ENCODE results near the gene COA1. TPM values are rescaled to one million over a fixed set of nuclear protein-coding genes. Genes with fewer than 3 reads are reported as not detected.
A peak's percentile ranks its signal among the peaks of the same experiment; 100 is the strongest.
"Not testable (repeated sequence)": the region's sequence is repeated elsewhere in the genome, so short reads cannot be mapped to it uniquely, and the experiment has no call there.

Gene COA1
- total RNA-seq, 1 experiment from 2014 or later = 102 TPM

DNA sequence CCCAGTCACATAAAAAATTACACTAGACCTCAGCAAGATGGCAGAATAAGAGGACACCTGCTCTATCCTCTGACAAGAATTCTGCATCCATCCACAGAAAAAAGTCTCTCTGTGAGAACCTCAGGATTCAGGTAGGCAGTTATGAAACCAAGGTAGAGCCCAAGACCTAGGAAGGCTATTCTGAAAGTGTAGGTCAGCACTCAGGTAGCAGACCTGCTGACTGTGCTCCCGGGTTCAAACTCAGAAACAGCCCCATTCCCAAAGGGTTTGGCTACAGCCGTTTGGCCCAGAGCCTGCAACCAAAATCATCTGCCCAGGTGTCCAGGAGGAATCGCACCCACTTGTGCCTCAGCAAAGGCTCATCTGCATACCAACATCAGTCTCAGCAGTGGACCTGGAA is 37.7 kb downstream of the COA1 start:
- DNase-seq (ENCODE audit: low read depth) = no peak

DNA sequence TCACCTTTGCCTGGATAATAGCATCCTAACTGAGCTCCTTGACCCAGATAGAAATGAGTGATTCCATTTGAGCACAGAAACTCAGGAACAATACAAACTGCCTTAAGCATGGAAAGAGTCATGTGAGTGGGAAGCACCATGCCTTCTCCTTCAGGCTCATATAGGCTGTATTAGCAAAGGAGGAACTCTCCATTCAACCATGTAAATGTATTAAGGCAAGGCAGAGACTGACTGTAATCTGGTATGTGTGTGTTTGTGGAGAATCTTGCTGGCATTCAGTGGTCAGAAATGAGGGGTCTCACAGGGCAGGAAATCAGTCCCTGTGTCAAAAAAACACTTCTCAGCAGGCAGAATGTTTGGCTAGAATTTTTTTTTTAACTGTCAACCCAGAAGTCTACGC is 40.2 kb downstream of the COA1 start:
- no peak for DNase-seq (ENCODE audit: low read depth)

DNA sequence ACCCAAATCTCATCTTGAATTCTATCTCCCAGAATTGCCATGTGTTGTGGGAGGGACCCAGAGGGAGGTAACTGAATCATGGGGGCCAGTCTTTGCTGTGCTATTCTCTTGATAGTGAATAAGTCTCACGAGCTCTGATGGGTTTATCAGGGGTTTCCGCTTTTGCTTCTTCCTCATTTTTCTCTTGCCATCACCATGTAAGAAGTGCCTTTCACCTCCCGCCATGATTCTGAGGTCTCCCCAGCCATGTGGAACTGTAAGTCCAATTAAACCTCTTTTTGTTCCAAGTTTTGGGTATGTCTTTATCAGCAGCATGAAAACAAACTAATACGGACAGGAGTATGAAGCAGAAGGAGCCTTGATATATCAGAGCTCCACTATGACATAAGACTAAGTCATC is 41.5 kb downstream of the COA1 start:
- not testable (repeated sequence) for DNase-seq (ENCODE audit: low read depth)

DNA sequence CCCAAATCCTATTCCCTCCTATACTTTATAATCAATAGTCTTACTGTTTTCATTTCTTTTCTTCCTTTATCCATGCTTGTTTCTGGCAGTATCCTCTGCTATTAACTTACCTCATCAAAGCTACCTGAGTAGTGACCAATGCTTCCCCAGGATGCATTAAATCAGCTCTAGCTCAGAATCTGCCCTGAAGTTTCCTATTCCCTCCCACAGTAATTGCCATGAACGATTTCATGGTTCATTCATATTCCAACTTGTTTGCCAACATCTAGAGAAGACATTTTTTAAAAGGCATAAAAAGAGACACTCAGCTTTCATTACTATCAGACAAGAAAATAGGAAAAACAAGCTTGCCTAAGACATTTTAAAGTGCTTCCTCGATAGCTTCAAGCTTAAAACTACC is 42.3 kb downstream of the COA1 start:
- no peak for DNase-seq (ENCODE audit: low read depth)

DNA sequence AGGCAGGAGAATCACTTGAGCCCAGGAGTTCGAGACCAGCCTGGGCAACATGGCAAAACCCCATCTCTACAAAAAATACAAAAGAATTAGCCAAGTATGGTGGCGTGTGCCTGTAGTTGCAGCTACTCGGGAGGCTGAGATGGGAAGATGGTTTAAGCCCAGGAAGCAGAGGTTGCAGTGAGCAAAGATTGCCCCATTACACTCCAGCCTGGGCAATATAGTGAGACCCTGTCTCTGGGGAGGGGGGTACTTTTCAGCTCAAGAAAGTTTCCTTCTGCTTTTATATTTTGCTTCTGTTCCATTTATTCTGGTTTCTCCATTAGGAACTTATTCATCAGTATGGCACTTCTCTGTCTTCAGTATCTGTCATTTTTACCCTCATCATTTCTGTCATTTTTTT is 48.6 kb downstream of the COA1 start:
- no peak for DNase-seq (ENCODE audit: low read depth)

DNA sequence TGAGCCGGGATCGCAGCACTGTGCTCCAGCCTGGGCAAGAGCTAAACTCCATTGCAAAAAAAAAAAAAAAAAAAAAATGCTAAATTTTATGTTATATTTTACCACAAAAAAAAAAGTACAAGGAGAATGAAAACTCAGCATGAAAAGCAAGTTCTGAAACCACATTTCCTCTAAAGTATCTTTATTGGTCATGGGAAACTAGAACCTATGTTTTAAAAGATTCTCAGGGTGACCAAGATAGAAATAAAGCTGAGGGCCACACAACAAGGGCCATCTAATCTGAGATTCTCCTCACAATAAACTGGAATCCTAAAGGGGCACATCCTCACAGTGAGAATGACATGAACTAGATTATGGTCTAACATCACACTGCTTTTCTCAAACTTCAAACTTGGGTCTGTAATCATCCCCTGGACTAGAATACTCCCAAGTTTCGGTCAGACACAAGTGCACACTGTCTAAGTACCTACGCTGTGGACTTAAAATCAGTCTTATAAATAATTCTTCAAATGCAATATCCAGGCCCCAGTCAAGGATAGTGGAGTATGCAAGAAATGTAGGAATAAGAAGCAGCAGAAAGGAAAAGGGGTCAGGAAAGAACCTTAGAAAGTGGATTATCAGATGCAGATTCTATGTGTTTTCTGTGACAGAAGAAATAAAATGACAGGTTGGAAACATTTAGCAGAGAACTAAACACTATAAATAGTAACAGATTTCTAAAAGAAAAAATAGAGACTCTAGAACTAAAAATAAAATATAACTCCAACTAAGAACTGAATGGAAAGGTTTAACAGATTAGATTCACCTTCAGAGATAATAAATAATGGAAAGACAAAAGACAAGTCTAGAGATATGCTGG is 49.9 kb downstream of the COA1 start:
- no peak for DNase-seq (ENCODE audit: low read depth)

DNA sequence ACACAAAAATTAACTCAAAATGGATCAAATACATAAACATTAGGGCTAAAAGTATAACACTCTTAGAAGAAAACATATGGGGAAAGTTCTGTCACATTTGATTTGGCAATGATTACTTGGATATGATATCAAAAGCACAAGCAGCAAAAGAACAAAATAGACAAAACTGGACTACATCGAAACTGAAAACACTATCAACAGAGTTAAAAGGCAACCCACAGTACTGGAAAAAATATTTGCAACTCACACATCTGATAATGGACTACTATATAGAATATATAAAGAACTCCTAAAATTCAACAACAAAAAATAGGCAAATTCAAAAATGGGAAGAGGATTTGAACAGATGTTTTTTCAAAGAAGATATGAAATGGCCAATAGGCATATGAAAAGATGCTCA is 51.0 kb downstream of the COA1 start:
- no peak for DNase-seq (ENCODE audit: low read depth)

DNA sequence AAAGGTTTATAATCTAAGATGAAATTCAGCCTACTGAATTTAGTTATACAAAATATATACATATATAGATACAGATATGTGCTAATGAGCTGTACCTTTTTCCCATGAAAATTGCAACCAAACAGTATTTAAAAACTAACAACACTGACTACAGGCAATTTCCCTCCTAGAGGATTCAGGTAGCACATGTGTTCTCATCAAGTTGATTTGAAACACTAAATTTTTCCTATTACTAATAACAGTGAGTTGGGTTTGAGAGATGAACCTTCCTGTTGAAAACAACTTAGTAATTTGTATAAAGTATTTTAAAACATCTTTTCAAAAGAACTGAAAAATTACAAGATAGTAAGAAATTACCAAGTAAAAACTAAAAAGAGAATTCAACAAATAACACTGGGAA is 51.5 kb downstream of the COA1 start:
- DNase-seq (ENCODE audit: low read depth) = no peak

DNA sequence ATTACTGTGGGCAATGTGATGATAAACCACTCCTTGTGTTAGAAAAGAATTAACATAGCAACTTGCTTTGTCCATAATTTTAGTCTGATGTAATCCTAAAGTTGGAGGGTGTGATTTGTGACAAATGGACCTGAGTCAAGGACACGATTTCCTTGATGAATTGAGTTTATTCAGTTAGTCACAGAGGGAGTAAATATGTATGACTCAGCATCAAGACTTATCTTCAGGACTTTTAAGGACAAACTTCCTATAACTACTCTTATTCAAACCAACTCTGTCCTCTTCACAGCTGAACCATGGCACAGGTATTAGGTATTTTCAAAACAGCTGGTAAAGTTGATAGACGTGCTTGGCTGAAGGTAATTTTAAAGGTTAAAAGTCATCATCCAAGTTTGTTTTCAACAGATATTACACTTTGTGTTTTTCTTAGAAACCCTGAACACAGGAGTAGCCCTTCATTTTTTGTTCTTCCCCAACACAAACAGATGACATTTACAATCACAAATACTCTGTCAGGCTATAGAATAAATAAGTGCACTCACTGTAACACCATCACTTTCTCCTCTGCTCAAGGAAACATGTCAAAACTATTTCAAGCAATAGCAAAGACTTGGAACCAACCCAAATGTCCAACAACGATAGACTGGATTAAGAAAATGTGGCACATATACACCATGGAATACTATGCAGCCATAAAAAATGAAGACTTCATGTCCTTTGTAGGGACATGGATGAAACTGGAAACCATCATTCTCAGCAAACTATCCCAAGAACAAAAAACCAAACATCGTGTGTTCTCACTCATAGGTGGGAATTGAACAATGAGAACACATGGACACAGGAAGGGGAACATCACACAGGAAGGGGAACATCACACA is 54.5 kb downstream of the COA1 start:
- DNase-seq (ENCODE audit: low read depth) = peak; percentile 98

DNA sequence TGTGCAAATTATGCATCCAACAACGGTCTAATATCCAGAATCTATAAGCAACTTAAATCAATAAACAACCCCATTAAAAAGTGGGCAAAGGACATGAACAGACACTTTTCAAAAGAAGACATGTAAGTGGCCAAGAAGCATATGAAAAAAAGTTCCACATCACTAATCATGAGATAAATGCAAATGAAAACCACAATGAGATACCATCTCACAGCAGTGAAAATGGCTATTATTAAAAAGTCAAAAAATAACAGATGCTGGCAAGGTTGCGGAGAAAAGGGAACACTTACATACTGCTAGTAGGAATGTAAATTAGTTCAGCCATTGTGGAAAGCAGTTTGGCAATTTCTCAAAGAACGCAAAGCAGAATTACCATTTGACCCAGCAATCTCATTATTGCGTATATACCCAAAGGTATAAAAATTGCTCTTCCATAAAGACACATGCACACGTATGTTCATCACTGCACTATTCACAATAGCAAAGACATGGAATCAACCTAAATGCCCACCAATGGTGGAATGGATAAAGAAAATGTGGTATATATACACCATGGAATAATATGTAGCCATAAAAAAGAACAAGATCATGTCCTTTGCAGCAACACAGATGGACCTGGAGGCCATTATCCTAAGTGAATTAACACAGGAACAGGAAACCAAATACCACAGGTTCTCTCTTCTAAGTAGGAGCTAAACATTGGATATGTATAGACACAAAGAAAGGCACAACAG is 55.9 kb downstream of the COA1 start:
- peak; percentile 69 for DNase-seq (ENCODE audit: low read depth)

DNA sequence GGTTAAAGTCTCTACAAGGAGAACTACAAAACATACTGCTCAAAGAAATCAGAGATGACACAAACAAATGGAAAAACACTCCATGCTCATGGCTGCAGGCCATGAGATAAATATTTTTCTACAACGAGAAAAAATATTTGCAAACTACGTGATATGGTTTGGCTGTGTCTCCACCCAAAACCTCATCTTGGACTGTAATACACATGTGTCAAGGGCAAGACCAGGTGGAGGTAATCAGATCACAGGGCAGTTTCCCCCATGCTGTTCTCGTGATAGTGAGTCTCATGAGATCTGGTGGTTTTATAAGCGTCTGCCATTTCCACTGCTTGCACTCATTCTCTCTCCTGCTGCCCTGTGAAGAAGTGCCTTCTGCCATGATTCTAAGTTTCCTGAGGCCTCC is 57.8 kb downstream of the COA1 start:
- DNase-seq (ENCODE audit: low read depth) = no peak

DNA sequence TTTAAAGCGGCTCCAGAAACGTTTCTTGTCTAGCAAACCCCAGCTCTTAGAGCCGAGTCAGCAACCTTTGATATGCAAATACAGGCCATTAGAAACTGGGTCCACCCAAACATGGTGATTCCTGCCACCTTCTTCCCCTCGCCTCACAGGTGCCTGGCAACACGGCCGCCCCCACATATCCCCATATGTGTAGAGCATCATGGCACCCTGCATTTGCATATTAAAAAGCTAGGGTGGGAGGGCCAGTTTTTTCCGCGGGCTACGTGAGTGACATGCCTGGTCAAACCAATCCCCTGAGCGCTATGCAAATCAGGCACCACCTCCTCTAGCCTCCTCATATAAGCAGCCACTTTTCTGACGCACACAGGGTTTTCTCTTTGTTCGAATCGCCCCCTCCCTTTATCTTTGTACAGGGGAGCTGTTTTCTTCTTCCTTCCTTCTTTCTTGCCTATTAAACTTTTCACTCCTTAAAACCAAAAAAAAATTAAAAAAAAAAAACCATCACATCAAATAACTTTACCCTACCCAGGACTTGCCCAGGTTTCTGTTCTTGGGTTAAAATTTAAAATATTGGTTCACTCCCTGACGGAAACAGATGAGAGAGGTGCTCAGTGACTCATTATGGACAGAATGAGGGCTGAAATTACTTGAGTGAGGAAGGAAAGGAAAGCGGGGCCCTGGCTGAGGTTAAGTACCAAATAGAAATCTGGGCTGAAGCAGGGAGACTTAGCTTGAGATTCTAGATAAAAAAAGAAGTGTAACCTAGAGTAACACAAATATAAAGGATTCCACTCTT is 59.8 kb downstream of the COA1 start:
- peak; percentile 58 for DNase-seq (ENCODE audit: low read depth)

DNA sequence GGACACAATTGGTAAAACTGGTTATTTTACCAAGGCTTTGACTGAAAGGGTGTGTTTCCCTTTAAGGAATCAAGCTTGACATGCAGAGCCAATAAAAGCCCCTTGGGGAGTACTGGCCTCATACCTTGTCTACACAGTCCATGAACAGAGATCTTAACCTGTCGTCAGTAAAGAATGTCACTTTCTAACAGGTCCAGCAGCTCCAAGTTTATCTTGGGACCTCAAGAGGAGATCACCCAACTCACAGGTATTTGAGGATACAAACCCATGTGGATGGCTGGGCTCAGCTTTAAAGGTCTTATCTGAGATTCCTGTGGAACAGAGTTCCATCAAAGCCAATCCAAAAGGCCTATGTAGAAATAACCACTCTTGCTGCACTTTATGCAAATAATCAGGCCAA is 61.3 kb downstream of the COA1 start:
- no peak for DNase-seq (ENCODE audit: low read depth)

DNA sequence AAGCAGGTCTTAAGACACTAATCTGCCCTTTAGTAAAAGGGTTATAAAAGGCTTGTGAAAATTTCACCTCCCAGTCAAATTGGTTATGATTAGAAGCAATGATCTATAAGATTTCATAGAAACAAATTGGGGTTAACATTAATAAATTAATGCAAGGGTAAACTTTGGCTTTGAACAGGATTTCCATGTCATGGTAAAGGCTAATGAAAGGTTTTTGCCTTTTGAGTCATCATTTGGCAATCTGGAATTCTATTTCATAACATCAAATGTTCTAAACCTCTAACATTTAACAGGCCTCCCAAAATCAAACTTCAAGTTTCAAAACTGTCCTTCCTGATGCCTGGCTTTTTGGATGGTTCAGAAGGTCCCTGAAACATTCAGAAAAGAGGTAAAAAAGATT is 62.4 kb downstream of the COA1 start:
- peak; percentile 55 for DNase-seq (ENCODE audit: low read depth)

DNA sequence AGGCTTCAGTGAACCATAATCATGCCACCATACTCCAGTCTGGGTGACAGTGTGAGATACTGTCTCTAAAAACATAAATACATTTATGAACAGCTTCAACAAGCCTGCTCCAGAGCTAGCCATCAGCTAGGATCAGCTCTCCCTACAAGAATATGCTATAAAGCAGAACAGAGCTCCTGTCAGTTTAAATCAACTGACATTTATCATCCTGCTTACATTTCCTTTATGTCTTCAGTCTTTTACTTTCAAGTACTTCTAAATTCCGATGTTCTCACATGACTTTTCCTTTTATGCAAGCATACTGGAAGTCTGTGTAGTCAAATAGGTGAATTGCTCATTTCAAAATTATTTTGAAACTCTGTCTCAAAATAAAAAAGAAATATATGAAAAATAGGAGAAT is 64.6 kb downstream of the COA1 start:
- no peak for DNase-seq (ENCODE audit: low read depth)

DNA sequence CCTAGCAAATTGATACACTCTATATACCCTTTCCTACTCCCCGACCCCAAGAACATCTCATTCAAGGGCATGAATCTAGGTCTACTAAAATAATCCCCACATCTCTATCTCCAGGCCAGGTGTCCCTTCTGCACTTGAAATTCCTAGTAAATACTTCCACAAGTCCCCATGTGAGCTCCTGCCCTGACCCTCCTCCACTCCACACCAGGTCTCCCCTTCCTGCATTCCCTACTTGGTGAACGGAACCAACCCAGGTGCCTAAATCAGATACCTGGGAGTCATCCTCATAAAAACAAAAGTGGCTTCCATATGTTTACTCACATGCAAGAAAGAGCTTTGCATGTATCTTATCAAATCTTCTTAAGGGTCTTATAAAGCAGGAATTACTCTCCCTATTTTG is 69.2 kb downstream of the COA1 start:
- no peak for DNase-seq (ENCODE audit: low read depth)

DNA sequence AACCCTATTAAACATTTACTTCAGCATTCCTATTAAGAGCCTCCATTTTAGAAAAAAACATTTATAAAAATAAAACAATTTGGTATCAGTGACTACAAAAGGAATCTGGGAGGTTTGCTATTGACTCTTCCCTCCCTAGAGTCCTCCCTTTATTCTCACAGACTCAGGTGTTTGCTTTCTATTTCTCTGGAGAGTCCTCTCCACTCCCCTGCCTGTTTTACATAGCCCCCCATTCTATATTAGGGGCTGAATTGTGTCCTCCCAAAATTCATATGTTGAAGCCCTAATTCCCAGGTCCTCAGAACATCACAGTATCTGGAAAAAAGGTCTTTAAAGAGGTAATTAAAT is 69.8 kb downstream of the COA1 start:
- DNase-seq (ENCODE audit: low read depth) = no peak

DNA sequence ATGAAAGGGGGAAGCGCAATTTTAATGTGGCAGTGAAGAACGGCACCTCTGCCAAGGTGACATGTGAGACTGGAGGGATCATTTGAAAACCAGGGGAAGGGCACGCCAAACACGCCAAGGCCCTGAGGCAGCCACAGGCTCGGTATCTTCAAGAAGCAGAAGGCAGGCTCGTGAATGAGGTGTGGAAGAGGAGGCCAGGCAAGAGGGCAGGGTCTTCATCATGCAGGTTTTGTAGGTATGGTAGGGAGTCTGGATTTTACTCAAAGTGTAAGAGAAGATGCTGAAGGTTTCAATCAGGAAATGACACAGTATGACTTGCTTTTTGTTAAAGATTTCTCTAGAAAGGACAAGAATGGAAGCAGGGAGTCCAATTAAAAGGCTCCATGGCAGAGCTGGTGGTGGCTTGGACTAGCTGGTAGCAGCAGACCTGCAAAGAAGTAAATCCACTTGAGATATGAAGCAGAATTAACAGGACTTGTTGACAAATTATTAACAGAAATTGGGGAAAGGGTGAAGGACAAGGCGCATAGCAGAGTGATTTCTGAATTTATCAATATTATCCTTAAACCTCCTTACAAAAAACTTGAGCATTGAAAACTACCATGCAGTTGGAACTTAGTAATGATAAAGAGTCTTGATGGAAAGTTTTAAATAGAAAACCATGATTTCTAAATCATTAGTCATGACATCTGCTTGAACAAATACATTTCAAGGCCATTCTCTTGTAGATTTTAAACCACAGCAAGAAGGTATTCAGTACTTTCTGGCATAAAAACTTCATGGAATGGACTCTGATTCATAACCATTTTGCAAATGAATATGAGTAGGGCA is 70.4 kb downstream of the COA1 start:
- DNase-seq (ENCODE audit: low read depth) = peak; percentile 87

DNA sequence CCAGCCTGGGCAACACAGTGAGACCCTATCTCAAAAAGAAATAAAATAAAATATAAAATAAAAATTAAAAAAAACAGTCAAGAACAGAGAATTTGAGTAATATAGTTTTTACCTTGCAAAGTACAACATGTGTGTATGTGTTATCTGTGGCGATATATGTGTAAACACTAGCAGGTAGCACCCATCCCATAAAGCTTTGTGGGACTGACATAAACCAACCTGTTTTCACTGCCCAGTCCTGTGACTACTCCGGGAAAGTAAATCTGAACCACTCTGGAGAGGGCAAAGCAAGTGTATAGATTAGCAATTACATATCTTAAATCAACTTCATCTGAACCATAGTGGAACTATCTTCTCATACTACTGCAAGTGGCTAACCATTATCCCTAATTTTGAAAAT is 72.3 kb downstream of the COA1 start:
- DNase-seq (ENCODE audit: low read depth) = no peak

DNA sequence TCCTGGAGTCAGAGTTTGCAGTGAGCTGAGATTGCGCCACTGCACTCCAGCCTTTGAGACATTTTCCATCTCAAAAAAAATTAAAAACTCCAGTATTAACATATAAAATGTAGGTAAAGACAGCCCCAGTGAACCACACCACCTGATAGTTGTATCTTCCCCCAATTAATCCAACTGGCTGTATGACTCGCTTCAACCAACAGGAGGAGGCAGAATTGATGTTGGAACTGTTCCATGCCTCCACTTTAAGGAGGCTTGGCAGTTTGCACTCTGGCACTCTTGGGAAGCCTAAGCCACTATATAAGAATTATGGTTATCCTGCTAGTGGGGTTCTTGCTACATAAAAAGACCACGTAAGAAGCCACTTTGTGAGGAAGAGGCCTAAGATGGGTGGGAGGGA is 73.7 kb downstream of the COA1 start:
- DNase-seq (ENCODE audit: low read depth) = peak; percentile 73
